PC-3 (cell line): ENCODE measurements around the gene DENND2A. TPM values are rescaled to one million over a fixed set of nuclear protein-coding genes. Genes with fewer than 3 reads are reported as not detected.
A peak's percentile ranks its signal among the peaks of the same experiment; 100 is the strongest.

Source experiments
- ATAC-seq: fragments of 200-7000 bp; cut with Tn5 transposase; 2 replicates; pipeline ENCODE4 v1.9.1; 2020; ENCODE audit warnings: mild to moderate bottlenecking, moderate library complexity
- BruUV-seq: library from RNA; stranded (reverse); fragments of 400-500 nt; replicated peaks from 2 replicates; lab custom pipeline; 2021; lab: Mats Ljungman, UMichigan
- CTCF ChIA-PET: fragments of 300-600 bp; sonication (Branson Sonifier 250); formaldehyde crosslinking; loops from one replicate; lab custom pipeline; 2022; ENCODE audit warnings: antibody characterized with exemption; lab: Charles Lee
- POLR2A ChIA-PET: fragments of 300-600 bp; sonication (Branson Sonifier 250); formaldehyde crosslinking; loops from one replicate; lab custom pipeline; 2022; ENCODE audit warnings: antibody characterized with exemption; ENCODE audit not compliant: unreplicated experiment; lab: Charles Lee
- DNase-seq: peaks from one replicate; pipeline ENCODE4 v3.0.0-alpha.2; 2015
- H2AFZ ChIP-seq: fragments of 300-600 bp; sonication (generic); 2 replicates; pipeline ENCODE4 v1.6.0; 2016; ENCODE audit warnings: antibody characterized with exemption, low read length
- H3F3A ChIP-seq: fragments of 300-600 bp; sonication (generic); one replicate; pipeline ENCODE4 v1.6.0; 2017; ENCODE audit warnings: antibody characterized with exemption, low read length, control low read depth, mild to moderate bottlenecking; ENCODE audit not compliant: unreplicated experiment
- H3K27ac ChIP-seq: fragments of 300-600 bp; sonication (generic); 2 replicates; pipeline ENCODE4 v1.5.1; 2016; ENCODE audit warnings: mild to moderate bottlenecking, low read length
- H3K27me3 ChIP-seq: fragments of 300-600 bp; sonication (generic); 2 replicates; pipeline ENCODE4 v1.6.1; 2016; ENCODE audit warnings: low read length, mixed read lengths
- H3K36me3 ChIP-seq: fragments of 300-600 bp; sonication (generic); 2 replicates; pipeline ENCODE4 v1.6.1; 2016; ENCODE audit warnings: low read depth, mixed run types, low read length, mixed read lengths
- H3K4me1 ChIP-seq: fragments of 300-600 bp; sonication (generic); 2 replicates; pipeline ENCODE4 v1.5.1; 2016; ENCODE audit warnings: low read length; ENCODE audit not compliant: insufficient read depth
- H3K4me2 ChIP-seq: fragments of 300-600 bp; sonication (generic); 2 replicates; pipeline ENCODE4 v1.6.0; 2016; ENCODE audit warnings: low read length
- H3K4me3 ChIP-seq: fragments of 300-600 bp; sonication (generic); 2 replicates; pipeline ENCODE4 v1.5.1; 2016; ENCODE audit warnings: mild to moderate bottlenecking, low read length, mixed read lengths
- H3K79me2 ChIP-seq: fragments of 300-600 bp; sonication (generic); 2 replicates; pipeline ENCODE4 v1.6.1; 2017; ENCODE audit warnings: low read length, mixed read lengths
- H3K9ac ChIP-seq: fragments of 300-600 bp; sonication (generic); 2 replicates; pipeline ENCODE4 v1.6.0; 2016; ENCODE audit warnings: mild to moderate bottlenecking, low read length
- H3K9me2 ChIP-seq: fragments of 300-600 bp; sonication (generic); replicated peaks from 2 replicates; pipeline ENCODE4 v1.6.1; 2016; ENCODE audit warnings: mixed run types, low read length, mixed read lengths
- H3K9me3 ChIP-seq: fragments of 300-600 bp; sonication (generic); 2 replicates; pipeline ENCODE4 v1.6.1; 2016; ENCODE audit warnings: low read length, mixed read lengths
- H4K20me1 ChIP-seq: fragments of 300-600 bp; sonication (generic); 2 replicates; pipeline ENCODE4 v1.6.1; 2016; ENCODE audit warnings: low read length, mixed read lengths
- CTCF ChIP-seq: fragments of 300-600 bp; sonication (generic); conservative IDR thresholded peaks from 2 replicates; pipeline ENCODE4 v1.5.1; 2017; ENCODE audit warnings: antibody characterized with exemption, low read depth, mild to moderate bottlenecking, low read length
- EZH2 ChIP-seq: fragments of 300-600 bp; sonication (generic); IDR thresholded peaks from one replicate; pipeline ENCODE4 v1.6.1; 2017; ENCODE audit warnings: antibody characterized with exemption, mild to moderate bottlenecking, low read length; ENCODE audit not compliant: unreplicated experiment
- EZH2phosphoT487 ChIP-seq: fragments of 300-600 bp; sonication (generic); IDR thresholded peaks from 2 replicates; pipeline ENCODE4 v1.6.1; 2018; ENCODE audit warnings: mild to moderate bottlenecking, antibody characterized with exemption, low read length, borderline replicate concordance
- intact Hi-C: fragments of 100-400 bp; cut with micrococcal nuclease; formaldehyde crosslinking; loops from 2 replicates; pipeline ENCODE4 v1.9.0; 2023
- total RNA-seq: library from RNA; depleted of rRNA; stranded (reverse); fragments of >200 nt; gene quantifications from 2 replicates; pipeline ENCODE4 v1.2.3, GENCODE V29; 2014

Gene DENND2A
- total RNA-seq, 1 experiment from 2014 or later: 8.9 TPM

- ChIA-PET POLR2A (no interaction called here), CTCF (interaction anchor here (0.6 to 2.0 kb wide), 5 partner anchors 13 to 624 kb away, joined by 3 to 6 read pairs (median 3); no protein-coding TSS in a partner anchor)
- Histone ChIP-seq H3K27ac (no peak overlapping the region), H3K9ac (no peak overlapping the region), H3K4me3 (no peak overlapping the region), H4K20me1 (no peaks in the 10 kb centered on the region), H3K27me3 (no peaks in the 10 kb centered on the region), H3K4me1 (peaks cover 9% of the 10 kb centered on the region), H3K9me3 (no peaks in the 10 kb centered on the region), H3K9me2 (no peaks in the 10 kb centered on the region), H3K79me2 (no peaks in the 10 kb centered on the region), H3K4me2 (no peak overlapping the region), H3F3A (no peaks in the 10 kb centered on the region), H3K36me3 (no peaks in the 10 kb centered on the region), H2AFZ (peak overlapping the region; percentile 40; the same call in 1 of the 2 replicates)
- intact Hi-C loops: loop anchor here (2.0 to 5.0 kb wide), 2 partner anchors 322 to 876 kb away; no protein-coding TSS in a partner anchor
- ATAC-seq: peak; percentile 70
- no peak for DNase-seq
- TF ChIP-seq CTCF: peak; percentile 43; the same call in 1 of the 2 replicates
- no peak for TF ChIP-seq EZH2
- BruUV-seq: no TSS peak
Observed at GRCh38 chr7:140661124-140661523, 20.5 kb upstream of the DENND2A start.

- Histone ChIP-seq H3K4me2 (no peak overlapping the region), H3K27me3 (no peaks in the 10 kb centered on the region), H4K20me1 (no peaks in the 10 kb centered on the region), H3K27ac (no peak overlapping the region), H2AFZ (no peak overlapping the region), H3K9me2 (no peaks in the 10 kb centered on the region), H3K79me2 (no peaks in the 10 kb centered on the region), H3K9me3 (no peaks in the 10 kb centered on the region), H3K9ac (no peak overlapping the region), H3F3A (no peaks in the 10 kb centered on the region), H3K4me1 (peaks cover 9% of the 10 kb centered on the region), H3K4me3 (no peak overlapping the region), H3K36me3 (no peaks in the 10 kb centered on the region)
- BruUV-seq: no TSS peak
- ATAC-seq: peak; percentile 31; the same call in 1 of the 2 replicates
- ChIA-PET POLR2A (no interaction called here), CTCF (interaction anchor here (0.8 to 2.0 kb wide), 2 partner anchors 142 to 353 kb away, joined by 3 to 6 read pairs; no protein-coding TSS in a partner anchor)
- intact Hi-C loops: loop anchor here (2.0 to 5.0 kb wide), 3 partner anchors 263 to 877 kb away; partner anchors contain the start of gene SLC37A3
- DNase-seq: no peak
- TF ChIP-seq CTCF (no peak), EZH2 (no peak), EZH2phosphoT487 (no peak)
Observed at GRCh38 chr7:140659856-140660255, 19.2 kb upstream of the DENND2A start.

GRCh38 chr7:140657891-140658290 is 17.3 kb upstream of the DENND2A start:
- Histone ChIP-seq H3K4me1 (peaks cover 9% of the 10 kb centered on the region), H3K79me2 (no peaks in the 10 kb centered on the region), H3F3A (no peaks in the 10 kb centered on the region), H3K9ac (no peak overlapping the region), H3K27ac (no peak overlapping the region), H2AFZ (no peak overlapping the region), H3K27me3 (no peaks in the 10 kb centered on the region), H3K4me3 (no peak overlapping the region), H4K20me1 (no peaks in the 10 kb centered on the region), H3K4me2 (no peak overlapping the region), H3K9me3 (no peaks in the 10 kb centered on the region), H3K9me2 (no peaks in the 10 kb centered on the region), H3K36me3 (no peaks in the 10 kb centered on the region)
- ATAC-seq (no peak), DNase-seq (no peak)
- ChIA-PET CTCF (no interaction called here), POLR2A (no interaction called here)
- BruUV-seq: no TSS peak
- TF ChIP-seq EZH2phosphoT487 (no peak), CTCF (no peak), EZH2 (no peak)
- intact Hi-C loops: loop anchor here (5.0 kb wide), 1 partner anchor 261 kb away; the partner anchor contains the start of gene SLC37A3
